Endodermal cell (in vitro differentiated cells): ENCODE measurements around the gene B4GALT1. TPM values are rescaled to one million over a fixed set of nuclear protein-coding genes. Genes with fewer than 3 reads are reported as not detected.

ENCODE experiments used
- total RNA-seq, 2 donors: library from RNA; stranded (reverse); fragmentation: NEBNext Ultra II Directional in 1 of 2; extraction: Animal tissue kit (Norgen Biotek cat#: 25700) in 1 of 2; gene quantifications; 2 replicates in 1 of 2; 3 replicates in 1 of 2; pipeline ENCODE4 v1.2.1, GENCODE V29; 2021

B4GALT1 gene
- total RNA-seq, 2 donors from 2014 or later, result 62.9 to 92.6 TPM

Other genes starting within 250 kb of the B4GALT1 start
- 10 to 100 TPM; 49.0 to 72.6 TPM for gene APTX, start 165.7 kb downstream of the B4GALT1 start, total RNA-seq
- gene DNAJA1, start 142.1 kb downstream of the B4GALT1 start, total RNA-seq, result 100 to 1,000 TPM; 139 to 172 TPM
- gene SMU1, start 90.7 kb downstream of the B4GALT1 start, total RNA-seq, result 10 to 100 TPM; 25.0 to 28.7 TPM
- 1 to 10 TPM; 1.3 to 1.4 TPM for gene SPINK4, start 72.8 kb upstream of the B4GALT1 start, total RNA-seq
- gene BAG1, start 97.4 kb upstream of the B4GALT1 start, total RNA-seq, result 10 to 100 TPM; 38.7 to 39.9 TPM
- 10 to 100 TPM; 62.9 to 80.2 TPM for gene CHMP5, start 97.7 kb upstream of the B4GALT1 start, total RNA-seq
- 10 to 100 TPM; 23.1 to 24.0 TPM for gene NFX1, start 123.2 kb upstream of the B4GALT1 start, total RNA-seq
- under 1 TPM in 1 of 2 donors, not detected in 1; 0.38 TPM for gene AQP7, start 235.2 kb upstream of the B4GALT1 start, total RNA-seq